ENCODE data around the gene LBX2. TPM values are rescaled to one million over a fixed set of nuclear protein-coding genes. Genes with fewer than 3 reads are reported as not detected.

The LBX2 gene, protein sequence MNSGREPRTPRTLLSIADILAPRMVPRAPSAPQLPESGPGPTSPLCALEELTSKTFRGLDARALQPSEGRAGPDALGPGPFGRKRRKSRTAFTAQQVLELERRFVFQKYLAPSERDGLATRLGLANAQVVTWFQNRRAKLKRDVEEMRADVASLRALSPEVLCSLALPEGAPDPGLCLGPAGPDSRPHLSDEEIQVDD
- total RNA-seq (2011; cell fraction: chromatin; rRNA removed; ENCODE audit: low replicate concordance), result 3.0 and 5.3 TPM in 2 replicates
- total RNA-seq (2011; cell fraction: nucleolus; rRNA removed), result 7.2 and 8.6 TPM in 2 replicates
- total RNA-seq (2011; cell fraction: nucleoplasm; rRNA removed), result 2.1 and 4.0 TPM in 2 replicates
- total RNA-seq (2014; rRNA removed) (3.1 and 3.7 TPM in 2 replicates), total RNA-seq (2014; rRNA removed; fragmentation: Illumina TruSeq; extraction: Trizol) (0.38 and 0.40 TPM in 2 replicates), total RNA-seq (2015; rRNA removed; fragmentation: Illumina TruSeq; extraction: Trizol) (2.5 and 2.6 TPM in 2 replicates), total RNA-seq (2021) (5.5 and 6.2 TPM in 2 replicates), polyA plus RNA-seq (2011; rRNA removed) (0.93 and 1.1 TPM in 2 replicates), polyA plus RNA-seq (2014; fragmentation: Illumina TruSeq; extraction: Trizol) (1.00 and 1.5 TPM in 2 replicates), polyA plus RNA-seq (2014; fragmentation: Nextera tagmentation; extraction: Ambion mirVana) (under 1 TPM in 1 of 2 experiments, not detected in 1; 0.39 TPM), polyA plus RNA-seq (2014; rRNA removed) (3.9 and 4.2 TPM in 2 replicates), polyA minus RNA-seq (2011; rRNA and poly(A)+ RNA removed) (0.18 and 0.42 TPM in 2 replicates), Bru-seq, nascent RNA (percentile 57 among the genes with signal in this experiment), BruChase-seq, experiment 1, labeled RNA remaining after a 2-hour chase (percentile 45 among the genes with signal in this experiment), BruChase-seq, experiment 2, labeled RNA remaining after a 6-hour chase (percentile 41 among the genes with signal in this experiment)
- polyA plus RNA-seq (2011; cell fraction: cytosol; rRNA removed), result 1.2 and 4.6 TPM in 2 replicates
- 3.0 and 7.5 TPM in 2 replicates for polyA plus RNA-seq (2011; cell fraction: nucleus; rRNA removed)
- 2.9 and 7.7 TPM in 2 replicates for polyA plus RNA-seq (2012)
- polyA minus RNA-seq (2011; cell fraction: cytosol; rRNA and poly(A)+ RNA removed), result 2.0 TPM in 1 of 2 replicates, not detected in the other
- 8.6 and 9.3 TPM in 2 replicates for polyA minus RNA-seq (2011; cell fraction: nucleus; rRNA and poly(A)+ RNA removed)
- long read RNA-seq, experiment 1, partial matches to known transcripts, result 0 of 5 reads
- long read RNA-seq, experiment 1, other reads (novel, unspliced or antisense), result 3 of 5 reads
- long read RNA-seq, experiment 2, partial matches to known transcripts, result 0 of 5 reads
- long read RNA-seq, experiment 2, other reads (novel, unspliced or antisense), result 4 of 5 reads
- long read RNA-seq, experiment 3, partial matches to known transcripts, result 0 of 2 reads
- long read RNA-seq, experiment 3, other reads (novel, unspliced or antisense), result 2 of 2 reads

DNA sequence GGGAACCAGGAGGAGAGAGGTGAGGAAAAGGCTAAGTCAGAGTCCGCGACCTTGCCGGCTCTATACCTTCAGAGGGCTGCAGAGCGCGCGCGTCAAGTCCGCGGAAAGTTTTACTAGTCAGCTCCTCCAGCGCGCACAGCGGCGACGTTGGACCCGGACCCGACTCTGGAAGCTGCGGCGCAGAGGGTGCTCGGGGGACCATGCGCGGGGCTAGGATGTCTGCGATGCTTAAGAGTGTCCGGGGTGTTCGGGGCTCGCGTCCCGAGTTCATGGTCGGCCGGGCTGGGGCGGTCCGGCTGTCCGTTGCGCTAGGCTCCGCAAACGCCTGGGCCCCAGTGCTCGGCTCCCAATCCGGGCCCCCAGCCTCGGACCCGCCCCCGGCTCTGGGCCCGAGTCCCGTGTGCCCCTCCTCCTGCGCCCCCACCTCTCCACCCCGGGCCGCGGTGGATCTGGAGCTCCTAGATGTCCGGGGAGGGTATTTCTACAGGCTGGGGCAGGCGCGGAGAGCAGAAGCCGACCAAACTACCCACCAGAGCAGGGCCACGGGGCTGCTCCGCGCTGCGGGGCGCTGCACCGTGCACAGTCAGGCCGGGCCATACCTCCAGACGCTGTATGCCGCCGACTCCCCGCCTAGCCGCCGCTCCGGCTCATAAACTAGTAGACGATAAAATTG is at the start of gene LBX2:
LBX2 (minus strand) TSS at position 337 of the 673 bp plus-strand sequence; CDS start at position 271, 66 bp downstream.
- 96% methylated on average over 30 of the region's 65 CpGs for WGBS (ENCODE audit: insufficient coverage, low coverage, missing lambda C conversion rate)
- no peaks in the 10 kb centered on the region for H3K9me3 ChIP-seq (replicated peaks; ENCODE audit: control insufficient read depth, insufficient read depth, low read depth, low read length)
- intact Hi-C loops (cut with micrococcal nuclease), result no loop called here
- no peak within 1 kb of the TSS for H2AFZ ChIP-seq (ENCODE audit: low read depth, low read length)
- no peak for FAIRE-seq
- TF ChIP-seq POLR2G (IDR thresholded peaks at IDR 0.05; ENCODE audit: low read depth, low read length), result peak; percentile 75
- TF ChIP-seq, protein P1, sequence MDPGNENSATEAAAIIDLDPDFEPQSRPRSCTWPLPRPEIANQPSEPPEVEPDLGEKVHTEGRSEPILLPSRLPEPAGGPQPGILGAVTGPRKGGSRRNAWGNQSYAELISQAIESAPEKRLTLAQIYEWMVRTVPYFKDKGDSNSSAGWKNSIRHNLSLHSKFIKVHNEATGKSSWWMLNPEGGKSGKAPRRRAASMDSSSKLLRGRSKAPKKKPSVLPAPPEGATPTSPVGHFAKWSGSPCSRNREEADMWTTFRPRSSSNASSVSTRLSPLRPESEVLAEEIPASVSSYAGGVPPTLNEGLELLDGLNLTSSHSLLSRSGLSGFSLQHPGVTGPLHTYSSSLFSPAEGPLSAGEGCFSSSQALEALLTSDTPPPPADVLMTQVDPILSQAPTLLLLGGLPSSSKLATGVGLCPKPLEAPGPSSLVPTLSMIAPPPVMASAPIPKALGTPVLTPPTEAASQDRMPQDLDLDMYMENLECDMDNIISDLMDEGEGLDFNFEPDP (CRISPR knock-in tag; IDR thresholded peaks at IDR 0.05), result no peak
- H3K9me1 ChIP-seq (ENCODE audit: control insufficient read depth, insufficient read depth, low read length), result no peaks in the 10 kb centered on the region
- ATAC-seq, result no peak
- no peak within 1 kb of the TSS for H3K4me3 ChIP-seq
- peaks cover 15 to 50% of the 10 kb centered on the region in 2 experiments; a peak in 4 of 5 replicates for H3K4me1 ChIP-seq (replicated peaks in 1 of 2; ENCODE audit: control insufficient read depth in 2 of 2, insufficient read depth in 2 of 2, low read length in 2 of 2)
- no peaks in the 10 kb centered on the region for H4K20me1 ChIP-seq (replicated peaks; ENCODE audit: control insufficient read depth, insufficient read depth, low read length)
- POLR2A ChIA-PET, result interaction anchor here (0.7 to 2.4 kb wide), 3 partner anchors 9 to 1114 kb away, joined by 3 to 13 read pairs (median 13); partner anchors contain the start of gene ALMS1
- no peaks in the 10 kb centered on the region for H3K27me3 ChIP-seq (ENCODE audit: control insufficient read depth in 2 of 2, insufficient read depth in 2 of 2, low read length in 2 of 2)
- H3K27ac ChIP-seq (ENCODE audit: extremely low read depth, low read depth, low read length), result no peak within 1 kb of the TSS
- no peak for DNase-seq (ENCODE audit: extremely low read depth in 1 of 4, low spot score in 3 of 4)
- H3K4me2 ChIP-seq (ENCODE audit: insufficient read depth, low read length), result no peak within 1 kb of the TSS
- peaks cover under 1% of the 10 kb centered on the region; the same call in 1 of the 3 replicates for H3K36me3 ChIP-seq (ENCODE audit: control insufficient read depth, insufficient read depth, low read length)
- in situ Hi-C loops (cut with MboI), result no loop called here
- CTCF ChIA-PET (ENCODE audit: low intra/inter-chr PET ratio), result no interaction called here
- peaks cover 19% of the 10 kb centered on the region for H3K79me2 ChIP-seq (ENCODE audit: control insufficient read depth, insufficient read depth, low read length)
- no peak within 1 kb of the TSS for H3K9ac ChIP-seq (ENCODE audit: insufficient read depth in 1 of 2, low read depth in 2 of 2, low read length in 2 of 2)
- no TSS peak for BruUV-seq (replicated peaks)

Data from K562 (cell line).